HL-60 (cell line): ENCODE data around the gene TLE3.

ENCODE experiments used
- DNase-seq, 2 experiments: peaks; one replicate each; pipeline ENCODE4 v3.0.0-alpha.2; 2010 to 2020; ENCODE audit warnings: low read depth in 1 of 2, low spot score in 1 of 2
- H3K27ac ChIP-seq: fragments of 250-450 bp; sonication (Bioruptor Pico); replicated peaks from 2 replicates; pipeline ENCODE4 v1.5.1; 2020; ENCODE audit warnings: mild to moderate bottlenecking, moderate library complexity
- H3K27me3 ChIP-seq: fragments of 250-450 bp; sonication (Bioruptor Pico); 2 replicates; pipeline ENCODE4 v1.5.1; 2021; ENCODE audit warnings: mild to moderate bottlenecking, moderate library complexity; ENCODE audit not compliant: insufficient read depth, poor library complexity, severe bottlenecking
- H3K4me3 ChIP-seq: replicated peaks from 2 replicates; pipeline ENCODE4 v1.5.1; 2011; ENCODE audit warnings: mild to moderate bottlenecking, control low read depth, low read length; ENCODE audit not compliant: insufficient read depth
- CTCF ChIP-seq: IDR thresholded peaks from one replicate; pipeline ENCODE4 v1.5.1; 2011; ENCODE audit warnings: low read length, control low read depth, inconsistent platforms; ENCODE audit not compliant: insufficient read depth
- GABPA ChIP-seq: IDR thresholded peaks from 2 replicates; pipeline ENCODE4 v1.6.1; 2012; ENCODE audit warnings: low read depth
- POLR2AphosphoS5 ChIP-seq: IDR thresholded peaks from 2 replicates; pipeline ENCODE4 v1.6.1; 2012; ENCODE audit warnings: low read depth
- REST ChIP-seq: IDR thresholded peaks from 2 replicates; pipeline ENCODE4 v1.6.1; 2012; ENCODE audit warnings: low read depth; ENCODE audit not compliant: insufficient replicate concordance
- SPI1 ChIP-seq: IDR thresholded peaks from 2 replicates; pipeline ENCODE4 v1.6.1; 2012; ENCODE audit warnings: low read depth, mild to moderate bottlenecking, borderline replicate concordance

Gene TLE3

GRCh38 chr15:70092464-70093027 is 5.2 kb downstream of the TLE3 start:
- H3K27ac ChIP-seq = no peak overlapping the region
- H3K27me3 ChIP-seq = no peaks in the 10 kb centered on the region
- H3K4me3 ChIP-seq = no peak overlapping the region
- no peak for TF ChIP-seq POLR2AphosphoS5
- no peak for TF ChIP-seq SPI1
- no peak for DNase-seq

GRCh38 chr15:70091726-70092463 is 5.8 kb downstream of the TLE3 start:
- no peaks in the 10 kb centered on the region for H3K27me3 ChIP-seq
- no peak for DNase-seq
- H3K4me3 ChIP-seq = no peak overlapping the region
- H3K27ac ChIP-seq = no peak overlapping the region
- TF ChIP-seq POLR2AphosphoS5 (no peak), CTCF (no peak), REST (no peak), SPI1 (no peak), GABPA (no peak)

GRCh38 chr15:70090436-70091296 is 7.1 kb downstream of the TLE3 start:
- DNase-seq = no peak
- Histone ChIP-seq H3K4me3 (no peak overlapping the region), H3K27me3 (no peaks in the 10 kb centered on the region), H3K27ac (no peak overlapping the region)
- no peak for TF ChIP-seq REST
- TF ChIP-seq POLR2AphosphoS5 = no peak
- no peak for TF ChIP-seq CTCF
- TF ChIP-seq GABPA = no peak
- no peak for TF ChIP-seq SPI1

DNA sequence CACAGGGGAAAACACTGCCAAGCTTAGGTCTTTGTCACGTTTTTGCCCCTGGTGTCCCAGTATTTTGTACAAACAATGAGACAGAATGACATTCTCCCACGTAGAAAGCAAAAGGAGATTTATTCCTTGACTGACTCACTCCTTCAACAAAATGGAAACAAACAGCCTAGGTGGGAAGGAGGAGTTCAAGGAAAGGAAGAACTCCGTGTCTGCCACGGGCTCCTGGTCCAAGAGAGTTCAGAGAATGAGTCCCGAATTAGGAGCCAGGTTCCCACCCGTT is 8.1 kb downstream of the TLE3 start:
- DNase-seq = no peak
- no peak overlapping the region for H3K4me3 ChIP-seq
- H3K27me3 ChIP-seq = no peaks in the 10 kb centered on the region
- H3K27ac ChIP-seq = no peak overlapping the region
- TF ChIP-seq CTCF (no peak), GABPA (no peak), POLR2AphosphoS5 (no peak), SPI1 (no peak), REST (no peak)
